Adrenal gland (tissue), 5 donors: ENCODE data around the gene ZNF697.

Experiments
- POLR2A ChIP-seq, 2 donors: fragments of 450-650 bp; IDR thresholded peaks; one replicate each; pipeline ENCODE4 v1.6.1; 2017; ENCODE audit warnings: antibody characterized with exemption in 2 of 2, mild to moderate bottlenecking in 2 of 2, moderate library complexity in 1 of 2
- TF ChIP-seq, protein P1 (sequence below), 6 experiments: fragments of 450-650 bp in 4 of 6; fragments of 200-600 bp in 2 of 6; sonication (generic) in 1 of 6; IDR thresholded peaks; 1 replicate in 5 of 6; 2 replicates in 1 of 6; pipeline versions ENCODE4 v1.5.1 to v1.8.0; 2016 to 2021; ENCODE audit warnings: antibody characterized with exemption in 6 of 6, mild to moderate bottlenecking in 2 of 6, moderate library complexity in 1 of 6
- donor health status: DM: no; HTN: no; CAD: no.

DNA sequence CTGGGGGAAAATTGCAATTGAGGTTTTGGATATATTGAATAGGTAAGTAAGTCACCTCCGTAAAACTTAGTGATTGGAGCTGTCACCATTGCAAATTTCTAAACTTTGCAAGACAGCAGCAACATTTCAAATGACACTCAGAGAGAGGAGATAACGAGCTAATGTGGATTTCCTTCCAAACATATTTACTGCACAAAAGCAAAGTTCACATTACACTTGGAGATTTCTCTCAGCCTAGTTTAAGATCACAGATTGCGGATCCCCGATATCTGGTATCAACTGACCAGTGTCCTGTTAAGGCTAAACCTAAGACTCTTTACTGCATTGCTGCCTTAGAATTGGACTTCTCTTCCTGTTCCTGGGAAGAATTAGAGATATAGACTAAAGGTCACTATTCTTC is 47.5 kb downstream of the ZNF697 start:
- TF ChIP-seq, protein P1, sequence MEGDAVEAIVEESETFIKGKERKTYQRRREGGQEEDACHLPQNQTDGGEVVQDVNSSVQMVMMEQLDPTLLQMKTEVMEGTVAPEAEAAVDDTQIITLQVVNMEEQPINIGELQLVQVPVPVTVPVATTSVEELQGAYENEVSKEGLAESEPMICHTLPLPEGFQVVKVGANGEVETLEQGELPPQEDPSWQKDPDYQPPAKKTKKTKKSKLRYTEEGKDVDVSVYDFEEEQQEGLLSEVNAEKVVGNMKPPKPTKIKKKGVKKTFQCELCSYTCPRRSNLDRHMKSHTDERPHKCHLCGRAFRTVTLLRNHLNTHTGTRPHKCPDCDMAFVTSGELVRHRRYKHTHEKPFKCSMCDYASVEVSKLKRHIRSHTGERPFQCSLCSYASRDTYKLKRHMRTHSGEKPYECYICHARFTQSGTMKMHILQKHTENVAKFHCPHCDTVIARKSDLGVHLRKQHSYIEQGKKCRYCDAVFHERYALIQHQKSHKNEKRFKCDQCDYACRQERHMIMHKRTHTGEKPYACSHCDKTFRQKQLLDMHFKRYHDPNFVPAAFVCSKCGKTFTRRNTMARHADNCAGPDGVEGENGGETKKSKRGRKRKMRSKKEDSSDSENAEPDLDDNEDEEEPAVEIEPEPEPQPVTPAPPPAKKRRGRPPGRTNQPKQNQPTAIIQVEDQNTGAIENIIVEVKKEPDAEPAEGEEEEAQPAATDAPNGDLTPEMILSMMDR (IDR thresholded peaks at IDR 0.05): no peak
- no peak for TF ChIP-seq POLR2A (IDR thresholded peaks at IDR 0.05)
